Epithelial cell of esophagus (primary cell): ENCODE results near the gene CARHSP1.

ENCODE experiments used
- DNase-seq: peaks from one replicate; pipeline ENCODE4 v3.0.0; 2010; ENCODE audit warnings: low read depth
- H3K4me3 ChIP-seq: 2 replicates; pipeline ENCODE4 v1.5.1; 2011; ENCODE audit warnings: mild to moderate bottlenecking, low read length, control low read depth
- TF ChIP-seq, protein P1 (sequence below): IDR thresholded peaks from 2 replicates; pipeline ENCODE4 v1.5.1; 2011; ENCODE audit warnings: low read depth, mild to moderate bottlenecking, low read length, control low read depth, inconsistent platforms; ENCODE audit not compliant: insufficient read depth; ENCODE audit errors: missing control alignments

CARHSP1 gene

DNA sequence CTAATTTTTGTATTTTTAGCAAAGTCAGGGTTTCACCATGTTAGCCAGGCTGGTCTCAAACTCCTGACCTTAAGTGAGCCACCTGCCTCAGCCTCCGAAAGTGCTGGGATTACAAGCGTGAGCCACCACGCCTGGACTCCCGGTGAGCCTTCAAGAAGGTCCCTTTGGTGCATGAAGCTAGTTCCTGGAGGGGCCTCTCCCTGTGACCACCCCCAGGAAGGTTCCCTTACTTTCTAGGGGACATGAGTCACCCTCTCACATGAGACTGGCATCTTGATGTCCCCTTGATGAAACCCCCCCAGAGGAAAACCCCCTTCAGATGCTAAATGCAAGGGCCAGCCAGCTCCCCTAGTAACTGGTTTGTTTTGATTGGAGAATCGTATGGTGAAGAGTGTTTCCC lies 12.8 kb downstream of the CARHSP1 start:
- TF ChIP-seq, protein P1, sequence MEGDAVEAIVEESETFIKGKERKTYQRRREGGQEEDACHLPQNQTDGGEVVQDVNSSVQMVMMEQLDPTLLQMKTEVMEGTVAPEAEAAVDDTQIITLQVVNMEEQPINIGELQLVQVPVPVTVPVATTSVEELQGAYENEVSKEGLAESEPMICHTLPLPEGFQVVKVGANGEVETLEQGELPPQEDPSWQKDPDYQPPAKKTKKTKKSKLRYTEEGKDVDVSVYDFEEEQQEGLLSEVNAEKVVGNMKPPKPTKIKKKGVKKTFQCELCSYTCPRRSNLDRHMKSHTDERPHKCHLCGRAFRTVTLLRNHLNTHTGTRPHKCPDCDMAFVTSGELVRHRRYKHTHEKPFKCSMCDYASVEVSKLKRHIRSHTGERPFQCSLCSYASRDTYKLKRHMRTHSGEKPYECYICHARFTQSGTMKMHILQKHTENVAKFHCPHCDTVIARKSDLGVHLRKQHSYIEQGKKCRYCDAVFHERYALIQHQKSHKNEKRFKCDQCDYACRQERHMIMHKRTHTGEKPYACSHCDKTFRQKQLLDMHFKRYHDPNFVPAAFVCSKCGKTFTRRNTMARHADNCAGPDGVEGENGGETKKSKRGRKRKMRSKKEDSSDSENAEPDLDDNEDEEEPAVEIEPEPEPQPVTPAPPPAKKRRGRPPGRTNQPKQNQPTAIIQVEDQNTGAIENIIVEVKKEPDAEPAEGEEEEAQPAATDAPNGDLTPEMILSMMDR: no peak
- DNase-seq: no peak
- H3K4me3 ChIP-seq: no peak overlapping the region

DNA sequence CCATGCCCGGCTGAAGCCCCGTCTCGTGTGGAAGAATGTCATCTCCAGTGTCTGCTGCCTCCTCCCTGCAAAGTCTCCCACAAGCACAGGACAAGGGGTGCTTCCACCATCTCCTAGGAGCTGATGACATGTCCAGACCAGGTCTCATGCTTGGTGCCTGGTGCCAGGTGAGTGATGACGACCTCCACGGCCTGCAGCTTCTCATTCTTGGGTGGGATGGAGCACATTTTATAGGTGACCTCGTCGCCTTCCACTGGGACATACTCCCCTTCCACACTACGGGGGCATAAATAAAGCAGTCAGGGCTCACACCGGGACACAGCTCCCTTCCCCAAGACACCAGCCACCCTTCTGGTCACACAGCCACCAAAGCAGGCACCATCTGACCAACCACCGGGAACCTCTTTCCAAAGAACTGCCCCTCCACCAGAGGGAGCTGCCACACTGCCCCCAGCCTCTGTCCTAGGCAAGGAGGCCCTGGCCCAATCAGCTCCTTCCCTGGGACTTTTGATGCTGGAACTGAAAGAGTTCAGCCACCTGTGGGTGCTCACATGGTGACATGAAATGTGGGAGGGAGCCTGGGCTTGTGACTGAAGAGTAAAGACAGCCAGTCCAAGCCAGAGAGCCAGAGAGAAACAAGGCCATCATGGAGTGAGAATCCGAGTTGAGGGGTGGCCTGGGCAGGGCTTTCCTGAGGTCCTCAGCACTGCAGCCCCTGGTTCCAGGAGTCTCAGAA lies 13.6 kb downstream of the CARHSP1 start:
- H3K4me3 ChIP-seq: no peak overlapping the region
- DNase-seq: no peak
- TF ChIP-seq, protein P1: no peak

GRCh38 chr16:8854298-8854948 lies 14.4 kb downstream of the CARHSP1 start:
- no peak for DNase-seq
- TF ChIP-seq, protein P1: no peak
- H3K4me3 ChIP-seq: no peak overlapping the region

DNA sequence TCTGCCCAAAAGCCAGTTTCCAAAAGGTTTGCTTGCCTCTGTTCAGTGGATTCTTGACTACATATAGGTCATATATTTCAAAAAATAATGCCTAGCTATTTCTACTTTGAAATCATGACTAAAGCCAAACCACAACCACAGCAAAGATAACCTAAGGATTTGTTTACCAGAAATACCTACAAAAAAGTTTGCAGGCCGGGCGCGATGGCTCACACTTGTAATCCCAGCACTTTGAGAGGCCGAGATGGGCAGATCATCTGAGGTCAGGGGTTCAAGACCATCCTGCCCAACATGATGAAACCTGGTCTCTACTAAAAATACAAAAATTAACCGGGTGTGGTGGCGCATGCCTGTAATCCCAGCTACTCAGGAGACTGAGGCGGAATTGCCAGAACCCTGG lies 15.2 kb downstream of the CARHSP1 start:
- no peak overlapping the region for H3K4me3 ChIP-seq
- DNase-seq: no peak
- TF ChIP-seq, protein P1: no peak

DNA sequence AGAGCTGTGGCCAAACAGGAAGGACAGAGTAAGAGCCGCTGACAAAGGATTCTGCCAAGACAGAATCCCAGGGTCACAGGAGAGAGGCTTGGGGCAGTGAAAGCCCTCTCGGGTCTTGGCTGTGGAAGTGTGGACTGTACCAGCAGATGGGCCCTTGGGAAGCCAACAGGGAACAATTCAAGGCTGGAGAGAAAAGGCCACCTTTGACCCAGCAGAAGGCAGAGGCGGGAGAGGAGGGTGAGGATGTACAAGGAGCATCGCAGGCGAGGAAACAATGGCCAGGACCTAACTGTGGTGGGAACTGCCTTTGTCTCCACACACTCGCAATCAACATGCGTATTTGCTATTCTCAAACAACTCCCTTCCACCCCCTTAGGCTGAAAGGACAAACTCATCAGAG lies 15.7 kb downstream of the CARHSP1 start:
- no peak overlapping the region for H3K4me3 ChIP-seq
- TF ChIP-seq, protein P1: no peak
- DNase-seq: no peak

DNA sequence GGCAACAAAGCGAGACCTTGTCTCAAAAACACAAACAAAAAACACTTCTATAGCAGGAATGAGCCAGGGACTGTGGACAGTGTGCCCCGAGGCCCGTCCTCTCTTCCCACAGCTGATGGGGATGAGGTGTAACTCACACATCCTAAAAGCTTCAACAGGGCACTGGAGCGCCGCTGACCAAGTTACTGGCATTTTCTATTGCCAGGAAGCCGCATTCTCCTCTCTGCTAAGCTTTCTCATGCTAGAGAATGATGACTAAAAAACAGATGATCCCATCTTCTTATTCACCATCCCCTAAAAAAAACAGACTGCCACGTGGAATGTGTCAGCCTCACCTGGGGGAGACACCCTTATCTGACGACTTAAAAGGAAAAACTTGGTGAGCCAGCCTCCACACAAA lies 16.3 kb downstream of the CARHSP1 start:
- DNase-seq: peak; percentile 83
- TF ChIP-seq, protein P1: no peak
- H3K4me3 ChIP-seq: no peak overlapping the region
